Midbrain (tissue), 1 donor: ENCODE results near the gene ZNF621.
A peak's percentile ranks its signal among the peaks of the same experiment; 100 is the strongest.

Source experiments
- DNase-seq: peaks from one replicate; lab custom pipeline; 2025; lab: John Stamatoyannopoulos, UW

ZNF621 gene

GRCh38 chr3:40524568-40525285 lies at the start of gene ZNF621:
ZNF621 (plus strand) TSS chr3:40524960; CDS start chr3:40525841, 881 bp downstream.
- peak; percentile 88 for DNase-seq

- peak; percentile 63 for DNase-seq
Observed at GRCh38 chr3:40476478-40477470, 48.0 kb upstream of the ZNF621 start, which contains the start of gene ZNF619. ZNF619 (plus strand) TSS chr3:40477122; CDS start chr3:40477980, 858 bp downstream.

DNA sequence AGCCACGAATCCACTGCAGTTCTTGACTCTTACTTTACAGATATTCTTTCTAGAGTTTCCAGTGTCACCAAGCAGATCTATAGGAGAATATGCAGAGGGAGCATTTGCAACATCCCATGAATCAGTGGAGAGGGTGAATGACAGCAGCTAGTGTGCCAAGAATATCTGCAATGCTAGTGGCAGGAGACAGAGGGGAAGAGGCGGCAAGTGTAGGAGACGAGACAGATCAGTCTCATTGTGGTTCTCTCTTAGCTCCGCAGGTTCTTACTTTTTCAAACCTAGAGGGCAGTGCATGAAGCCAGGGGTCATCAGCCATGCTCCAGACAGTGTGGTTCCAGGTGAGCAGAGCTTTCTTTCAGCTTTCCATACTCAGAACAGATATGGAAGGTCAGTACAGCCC lies 47.1 kb upstream of the ZNF621 start:
- no peak for DNase-seq

DNA sequence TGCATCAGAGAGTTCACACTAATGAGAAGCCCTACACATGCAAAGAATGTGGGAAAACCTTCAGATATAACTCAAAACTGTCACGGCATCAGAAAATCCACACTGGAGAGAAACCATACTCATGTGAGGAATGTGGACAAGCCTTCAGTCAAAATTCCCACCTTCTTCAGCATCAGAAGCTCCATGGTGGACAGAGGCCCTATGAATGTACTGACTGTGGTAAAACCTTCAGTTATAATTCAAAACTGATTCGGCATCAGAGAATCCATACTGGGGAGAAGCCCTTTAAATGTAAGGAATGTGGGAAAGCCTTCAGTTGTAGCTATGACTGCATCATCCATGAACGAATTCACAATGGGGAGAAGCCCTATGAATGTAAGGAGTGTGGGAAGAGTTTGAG lies 37.6 kb upstream of the ZNF621 start:
- no peak for DNase-seq

DNA sequence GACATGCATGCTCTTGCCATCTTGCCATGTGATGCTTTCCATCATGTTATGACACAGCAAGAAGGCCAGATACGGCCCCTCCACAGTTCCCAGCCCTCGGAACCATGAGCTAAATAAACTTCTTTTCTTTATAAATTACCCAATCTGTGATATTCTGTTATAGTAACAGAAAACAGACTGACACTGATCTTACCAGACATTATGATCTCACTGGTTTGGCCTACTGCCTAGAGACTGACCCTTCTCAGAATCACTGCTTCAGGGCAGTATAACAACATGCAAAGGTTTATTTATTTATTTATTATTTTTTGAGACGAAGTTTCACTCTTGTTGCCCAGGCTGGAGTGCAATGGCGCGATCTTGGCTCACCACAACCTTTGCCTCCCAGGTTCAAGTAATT lies 33.8 kb upstream of the ZNF621 start:
- DNase-seq, result no peak

GRCh38 chr3:40494698-40495097 lies 30.1 kb upstream of the ZNF621 start:
- DNase-seq, result no peak

DNA sequence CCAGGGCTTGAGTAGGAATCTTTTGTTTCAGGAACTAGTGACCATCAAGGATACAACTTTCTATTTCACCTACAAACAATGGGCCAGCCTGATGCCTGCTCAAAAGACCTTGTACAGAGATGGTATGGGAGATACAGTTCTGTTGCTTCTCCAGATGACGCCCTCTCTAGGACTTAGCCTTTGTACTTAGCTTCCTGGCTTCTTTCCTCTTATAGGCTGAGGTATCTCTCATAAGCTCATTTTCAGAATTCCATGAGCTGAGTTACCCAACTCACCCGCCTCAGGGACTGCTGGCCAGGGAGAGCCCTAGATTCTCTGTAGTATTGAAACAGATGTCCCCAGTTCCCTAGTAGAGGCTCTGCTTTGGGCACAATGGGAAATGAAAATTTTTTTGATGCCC lies 27.5 kb upstream of the ZNF621 start:
- DNase-seq, result no peak

- DNase-seq, result no peak
Observed at GRCh38 chr3:40499952-40500351, 24.8 kb upstream of the ZNF621 start.

- DNase-seq, result no peak
Observed at GRCh38 chr3:40502034-40502433, 22.7 kb upstream of the ZNF621 start.

- no peak for DNase-seq
Observed at GRCh38 chr3:40504636-40505430, 19.9 kb upstream of the ZNF621 start.

DNA sequence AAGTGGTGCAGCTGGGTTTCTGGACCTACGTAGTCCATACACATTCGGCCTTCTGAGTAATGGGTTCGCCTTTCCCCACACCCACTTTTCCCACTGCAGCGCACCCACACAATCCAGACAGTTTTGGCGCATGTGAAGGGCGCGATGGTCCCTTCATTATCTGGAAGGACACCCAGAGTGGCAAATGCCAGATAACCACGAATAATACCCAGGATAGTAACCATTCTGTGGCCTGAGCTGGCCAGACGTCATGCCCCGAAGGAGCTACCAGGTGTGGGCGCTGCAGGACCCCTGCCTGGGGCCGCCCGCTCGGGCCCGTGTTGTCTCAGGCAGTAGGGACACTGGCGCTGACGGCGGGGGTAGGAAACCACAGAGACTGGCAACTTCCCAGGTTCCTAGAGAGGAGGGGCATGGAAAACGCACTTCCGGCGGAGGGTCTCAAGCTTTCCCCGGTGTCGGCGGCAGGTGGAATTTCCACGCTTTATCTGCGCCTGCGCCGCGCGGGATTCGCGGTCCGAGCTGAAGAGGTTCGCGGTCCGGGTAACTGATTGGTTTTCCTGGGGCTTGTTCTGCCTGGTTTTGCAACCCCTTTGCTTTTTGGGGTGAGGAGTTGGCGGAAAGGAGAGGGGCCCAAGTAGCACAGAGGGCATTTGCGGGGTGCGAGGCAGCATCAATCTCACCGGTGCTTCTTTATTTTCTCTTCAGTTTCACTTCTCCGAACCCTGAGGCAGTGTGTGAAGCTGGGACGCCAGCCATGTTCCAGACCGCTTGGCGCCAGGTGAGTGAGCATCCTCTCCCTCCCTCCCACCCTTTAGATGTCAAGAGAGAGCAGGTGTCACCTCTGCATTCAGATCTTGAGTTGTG lies 18.9 kb upstream of the ZNF621 start, which contains the start of gene ZNF620:
Gene ZNF620, plus strand, starts transcription at position 441 of the 864 bp plus-strand sequence. Its CDS starts 314 bp downstream, at position 755.
- DNase-seq, result peak; percentile 82

- DNase-seq, result no peak
Observed at GRCh38 chr3:40511031-40511718, 13.6 kb upstream of the ZNF621 start.

DNA sequence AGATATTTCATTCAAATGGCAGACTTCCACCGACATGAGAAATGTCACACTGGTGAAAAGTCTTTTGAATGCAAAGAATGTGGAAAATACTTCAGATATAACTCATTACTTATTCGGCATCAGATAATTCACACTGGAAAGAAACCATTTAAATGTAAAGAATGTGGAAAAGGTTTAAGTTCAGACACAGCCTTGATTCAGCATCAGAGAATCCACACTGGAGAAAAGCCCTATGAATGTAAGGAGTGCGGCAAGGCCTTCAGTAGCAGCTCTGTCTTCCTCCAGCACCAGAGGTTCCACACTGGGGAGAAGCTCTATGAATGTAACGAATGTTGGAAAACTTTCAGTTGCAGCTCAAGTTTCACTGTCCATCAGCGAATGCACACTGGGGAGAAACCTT lies 8.6 kb upstream of the ZNF621 start:
- no peak for DNase-seq

- no peak for DNase-seq
Observed at GRCh38 chr3:40518067-40518466, 6.7 kb upstream of the ZNF621 start.

- DNase-seq, result no peak
Observed at GRCh38 chr3:40518848-40519247, 5.9 kb upstream of the ZNF621 start.

- no peak for DNase-seq
Observed at GRCh38 chr3:40521254-40521653, 3.5 kb upstream of the ZNF621 start.

DNA sequence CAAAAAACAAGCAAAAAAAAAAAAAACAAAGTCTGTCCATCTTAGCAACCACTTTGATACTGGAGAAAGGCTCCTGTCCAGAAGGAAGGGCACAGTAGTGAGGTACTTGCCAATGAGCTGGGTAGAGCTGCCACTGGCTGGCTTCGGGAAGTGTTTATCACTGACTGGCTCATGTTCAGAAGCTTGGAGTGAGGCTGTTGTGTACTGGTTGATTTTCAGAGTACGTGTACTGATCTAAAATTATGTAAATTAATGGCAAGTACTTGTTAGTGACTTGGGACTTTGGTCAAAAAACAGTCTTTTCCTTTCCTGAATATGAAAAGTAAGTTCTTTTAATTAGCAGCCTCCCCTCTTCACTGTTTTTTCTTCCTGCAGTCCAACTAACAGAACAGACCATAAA lies 979 bp upstream of the ZNF621 start:
- no peak for DNase-seq

- peak; percentile 12 for DNase-seq
Observed at GRCh38 chr3:40524222-40524567, 565 bp upstream of the ZNF621 start.

DNA sequence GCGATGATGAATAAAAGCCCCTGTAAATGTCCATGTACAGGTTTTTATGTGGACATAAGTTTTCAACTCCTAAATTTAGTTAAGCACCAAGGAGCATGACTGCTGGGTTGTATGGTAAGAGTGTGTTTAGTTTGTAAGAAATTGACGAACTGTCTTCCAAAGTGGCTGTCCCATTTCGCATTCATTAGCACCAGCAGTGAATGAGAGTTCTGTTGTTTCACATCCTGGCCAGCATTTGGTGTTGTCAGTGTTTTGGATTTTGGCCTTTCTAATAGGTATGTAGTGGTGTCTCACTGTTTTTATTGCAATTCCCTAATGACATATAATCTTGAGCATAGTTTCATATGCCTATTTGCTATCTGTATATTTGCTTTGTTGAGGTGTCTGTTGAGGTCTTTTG lies 3.7 kb downstream of the ZNF621 start:
- DNase-seq, result no peak

DNA sequence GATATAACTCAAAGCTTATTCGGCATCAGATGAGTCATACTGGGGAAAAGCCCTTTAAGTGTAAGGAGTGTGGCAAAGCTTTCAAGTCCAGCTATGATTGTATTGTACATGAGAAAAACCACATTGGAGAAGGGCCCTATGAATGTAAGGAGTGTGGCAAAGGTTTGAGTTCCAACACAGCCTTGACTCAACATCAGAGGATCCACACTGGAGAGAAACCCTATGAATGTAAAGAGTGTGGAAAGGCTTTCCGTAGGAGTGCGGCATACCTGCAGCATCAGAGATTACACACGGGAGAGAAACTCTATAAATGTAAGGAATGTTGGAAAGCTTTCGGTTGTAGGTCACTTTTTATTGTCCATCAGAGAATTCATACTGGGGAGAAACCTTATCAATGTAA lies 7.5 kb downstream of the ZNF621 start:
- no peak for DNase-seq
